GM18519 (cell line): Measurements from ENCODE around the gene IL17A.

ENCODE experiments used
- ATAC-seq: cut with Tn5 transposase; IDR thresholded peaks from one replicate; pipeline ENCODE4 v1.9.1; 2021; ENCODE audit warnings: mild to moderate bottlenecking, moderate library complexity; ENCODE audit not compliant: unreplicated experiment, low FRiP score

Gene IL17A

DNA sequence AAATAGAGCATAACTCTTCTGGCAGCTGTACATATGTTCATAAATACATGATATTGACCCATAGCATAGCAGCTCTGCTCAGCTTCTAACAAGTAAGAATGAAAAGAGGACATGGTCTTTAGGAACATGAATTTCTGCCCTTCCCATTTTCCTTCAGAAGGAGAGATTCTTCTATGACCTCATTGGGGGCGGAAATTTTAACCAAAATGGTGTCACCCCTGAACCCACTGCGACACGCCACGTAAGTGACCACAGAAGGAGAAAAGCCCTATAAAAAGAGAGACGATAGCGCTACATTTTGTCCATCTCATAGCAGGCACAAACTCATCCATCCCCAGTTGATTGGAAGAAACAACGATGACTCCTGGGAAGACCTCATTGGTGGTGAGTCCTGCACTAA lies at the start of gene IL17A:
IL17A (plus strand) TSS at position 301 of the 400 bp plus-strand sequence; CDS start at position 358, 57 bp downstream.
- no peak for ATAC-seq

DNA sequence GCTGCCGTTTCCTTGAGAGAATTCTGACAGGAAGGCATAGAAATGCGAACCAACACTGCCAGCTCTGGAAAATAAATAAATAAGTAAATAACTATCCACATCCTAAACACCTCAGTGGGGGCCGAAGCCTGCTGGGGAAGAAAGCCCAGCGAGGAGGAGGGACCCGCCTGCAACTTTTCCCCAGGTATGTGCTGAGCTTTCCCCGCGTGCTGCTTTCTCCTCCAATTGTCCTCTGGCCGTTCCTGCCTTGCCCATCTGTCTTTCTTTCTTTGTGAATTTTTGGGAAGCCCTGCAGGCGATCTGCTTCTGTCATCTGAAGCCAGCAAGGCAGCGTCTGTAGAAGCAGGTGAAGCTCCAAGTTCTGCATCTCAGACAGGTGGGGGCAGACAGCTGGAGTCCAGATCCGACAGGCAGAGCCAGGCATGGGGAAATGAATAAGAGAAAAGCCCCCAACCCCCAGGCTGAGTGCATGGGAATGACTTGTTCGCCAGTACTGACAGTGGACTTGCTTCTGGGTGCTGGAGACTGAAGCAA lies 49.2 kb upstream of the IL17A start:
- ATAC-seq, result no peak

DNA sequence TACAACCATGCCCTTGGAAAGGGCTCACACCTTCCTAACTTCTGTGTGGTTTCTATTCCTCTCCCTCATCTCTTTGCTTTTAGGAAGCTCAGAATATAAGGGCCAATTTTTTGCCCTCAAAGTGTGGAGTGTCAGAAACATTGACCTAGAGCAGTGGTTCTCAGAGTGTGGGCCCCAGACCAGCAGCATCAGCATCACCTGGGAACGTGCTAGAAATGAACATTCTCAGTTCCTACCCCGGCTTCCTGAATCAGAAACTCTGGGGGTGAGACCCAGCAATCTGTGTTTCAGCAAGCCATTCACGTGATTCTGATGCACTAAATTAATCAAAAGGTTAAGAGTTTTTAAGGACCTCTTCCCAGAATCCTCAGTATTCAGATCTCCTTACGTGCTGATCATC lies 47.9 kb upstream of the IL17A start:
- no peak for ATAC-seq

DNA sequence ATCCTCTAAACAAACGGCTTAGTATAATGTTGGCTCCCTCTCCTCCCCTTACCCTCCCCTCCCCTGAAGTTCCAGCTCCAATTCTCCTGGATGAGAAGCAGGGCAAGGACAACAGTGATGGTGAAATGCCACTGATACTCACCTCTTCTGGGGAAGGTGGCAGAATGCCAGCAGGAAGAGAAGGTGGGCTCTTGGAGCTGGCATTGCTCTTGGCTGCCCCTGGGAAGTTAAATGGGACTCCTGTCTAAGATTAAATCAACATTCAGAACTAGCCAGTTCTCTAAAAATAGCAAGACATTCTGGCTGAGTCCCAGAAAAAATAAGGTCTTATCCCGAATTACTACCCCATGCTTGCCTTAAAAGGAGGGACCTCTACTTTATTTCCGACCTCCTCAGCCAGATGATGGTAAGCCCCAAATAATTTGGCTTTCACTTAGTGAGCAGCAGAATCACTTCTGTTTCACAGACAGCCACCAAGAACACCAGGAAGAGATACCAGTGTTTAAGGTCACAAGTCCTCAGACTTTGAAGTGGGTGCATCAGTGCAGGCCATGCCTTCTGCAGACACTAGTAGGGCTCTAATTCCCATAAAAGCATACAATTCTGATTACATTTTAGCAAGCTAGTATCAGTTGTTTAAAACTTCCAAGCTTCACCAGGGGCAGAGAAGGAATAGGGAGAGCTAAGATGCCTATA lies 46.0 kb upstream of the IL17A start:
- ATAC-seq, result no peak

DNA sequence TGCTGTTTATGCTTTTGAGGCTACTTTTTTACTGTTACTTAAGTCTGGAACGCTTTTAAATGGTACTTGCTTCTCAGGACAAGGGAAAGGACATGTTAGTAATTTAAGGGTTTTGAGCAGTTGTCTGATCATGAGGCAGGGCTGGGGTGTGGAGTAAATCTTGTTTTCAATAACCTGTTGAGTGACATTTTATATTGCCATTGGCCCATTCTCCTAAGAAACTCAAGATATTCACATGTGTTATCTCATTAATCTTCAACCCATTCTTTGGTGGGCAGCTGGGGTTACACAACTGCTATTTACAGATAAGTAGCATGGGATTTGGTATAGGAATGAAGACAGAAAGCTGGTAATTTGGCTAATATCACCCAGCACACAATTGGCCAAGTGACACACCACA lies 44.6 kb upstream of the IL17A start:
- ATAC-seq, result no peak

DNA sequence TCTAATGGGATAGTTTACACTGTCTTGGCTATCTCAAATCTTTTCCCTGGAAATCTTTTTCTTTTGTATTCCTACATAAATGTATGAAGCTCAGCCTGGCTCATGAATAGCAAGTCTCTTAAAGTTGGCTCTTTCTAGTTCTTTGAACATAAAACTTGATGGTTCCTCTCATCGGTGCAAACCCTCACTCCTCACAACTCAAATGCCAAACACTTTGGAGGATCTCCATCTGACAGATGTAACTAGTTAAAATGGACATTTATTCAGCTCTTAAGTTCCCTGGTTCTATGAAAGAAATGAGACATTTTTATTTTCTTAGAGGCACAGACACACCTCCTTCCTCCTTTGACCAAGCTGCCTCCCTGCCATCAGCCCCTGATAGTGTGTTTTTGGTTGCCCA lies 43.6 kb upstream of the IL17A start:
- ATAC-seq, result no peak

DNA sequence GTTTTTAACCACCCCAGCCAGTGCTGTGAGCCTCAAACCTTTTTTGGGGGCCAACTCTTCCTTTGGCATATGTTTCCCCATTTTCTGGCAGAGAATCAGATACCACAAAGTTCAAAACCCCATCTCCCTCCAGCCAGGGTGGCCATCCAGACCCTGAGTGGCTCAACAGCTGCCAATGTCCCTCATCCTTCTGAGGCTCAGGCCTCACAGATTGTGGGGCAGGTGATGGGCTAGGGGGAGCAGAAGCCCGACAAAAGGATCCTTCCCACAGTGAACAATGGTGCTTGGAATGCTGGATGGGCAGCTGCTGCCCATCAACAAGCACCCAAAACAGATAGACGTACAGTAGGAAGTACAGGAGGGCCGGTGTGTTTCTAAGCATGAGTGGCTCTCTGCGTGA lies 42.6 kb upstream of the IL17A start:
- no peak for ATAC-seq

- no peak for ATAC-seq
Observed at GRCh38 chr6:52144196-52145076, 41.7 kb upstream of the IL17A start.

- no peak for ATAC-seq
Observed at GRCh38 chr6:52146851-52147445, 39.2 kb upstream of the IL17A start.

GRCh38 chr6:52149076-52149475 lies 37.1 kb upstream of the IL17A start:
- no peak for ATAC-seq

DNA sequence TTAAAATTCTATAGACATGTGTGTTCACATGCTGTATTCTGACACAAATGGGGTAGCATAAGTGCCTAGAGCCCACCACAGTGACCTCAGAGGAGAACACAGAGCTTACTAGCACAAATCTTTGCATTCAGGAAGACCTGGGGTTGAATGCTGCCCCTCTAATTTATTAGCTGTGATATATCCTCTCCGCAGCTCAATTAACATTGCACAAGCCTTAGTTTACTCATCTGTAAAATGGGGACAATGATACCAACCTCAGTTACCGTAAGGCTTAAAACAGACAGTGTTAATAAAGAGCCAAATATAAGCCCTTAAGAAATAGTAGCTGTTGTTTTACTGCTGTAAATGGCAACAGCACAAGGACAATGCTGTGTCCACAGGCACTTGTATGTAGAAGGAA lies 36.2 kb upstream of the IL17A start:
- no peak for ATAC-seq

DNA sequence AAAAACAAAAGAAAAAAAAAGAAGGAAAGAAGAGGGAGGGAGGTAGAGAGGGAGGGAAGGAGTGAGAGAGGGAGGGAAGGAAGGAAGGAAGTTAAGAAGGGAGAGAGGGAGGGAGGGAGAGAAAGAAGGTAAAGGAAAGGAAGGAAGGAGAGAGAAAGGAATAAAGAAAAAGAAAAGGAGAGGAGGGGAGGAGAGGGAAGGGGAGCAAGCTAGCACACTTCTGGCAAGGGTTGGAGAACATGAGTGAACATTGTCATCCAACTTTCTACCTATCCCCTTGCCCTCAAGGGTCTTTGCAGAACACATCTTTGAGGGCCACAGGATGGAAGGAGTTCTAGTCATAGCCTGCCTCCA lies 34.1 kb upstream of the IL17A start:
- ATAC-seq, result no peak

DNA sequence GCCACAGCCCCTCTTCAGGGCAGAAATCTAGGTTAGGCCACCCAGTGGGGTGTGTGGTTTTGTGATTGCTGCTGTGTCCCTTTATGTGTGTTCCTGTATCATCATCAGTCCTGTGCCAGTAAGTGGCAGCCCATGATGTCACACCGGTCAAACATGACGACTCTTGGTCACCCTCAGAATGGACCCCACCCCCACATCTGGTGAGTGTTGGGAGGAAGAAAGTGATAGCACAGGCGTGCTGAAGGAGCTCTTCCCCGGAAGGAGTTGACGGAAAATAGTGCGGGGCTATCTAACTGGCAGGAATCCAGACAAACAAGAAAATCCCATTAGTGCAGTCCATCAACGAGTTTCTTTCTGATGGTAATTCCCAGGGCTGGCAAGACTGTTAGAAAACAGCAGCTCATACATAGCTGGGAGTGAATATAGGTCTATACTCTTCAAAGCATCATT lies 33.4 kb upstream of the IL17A start:
- no peak for ATAC-seq

DNA sequence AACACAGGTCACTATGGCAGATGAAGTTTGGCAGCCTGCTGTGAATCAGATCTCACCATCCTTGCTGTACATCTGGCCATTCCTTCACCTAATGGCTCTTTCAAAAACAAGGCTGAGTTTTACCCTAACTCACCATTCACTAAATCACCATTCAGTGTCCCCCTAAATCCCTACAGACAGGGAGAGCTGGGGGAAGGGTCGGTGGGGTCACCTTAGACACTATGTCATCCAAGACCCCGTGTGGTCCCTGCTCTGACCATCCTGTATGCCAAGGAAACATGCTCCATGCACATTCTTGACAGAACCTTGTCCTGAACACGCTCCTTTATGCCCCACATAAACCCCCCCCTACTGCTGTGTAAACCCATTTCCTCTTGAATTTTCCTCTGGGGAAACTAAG lies 31.8 kb upstream of the IL17A start:
- no peak for ATAC-seq

- ATAC-seq, result peak; percentile 69
Observed at GRCh38 chr6:52155791-52156576, 30.2 kb upstream of the IL17A start.

GRCh38 chr6:52157301-52157941 lies 28.8 kb upstream of the IL17A start:
- peak; percentile 69 for ATAC-seq

- no peak for ATAC-seq
Observed at GRCh38 chr6:52160472-52161104, 25.6 kb upstream of the IL17A start.

DNA sequence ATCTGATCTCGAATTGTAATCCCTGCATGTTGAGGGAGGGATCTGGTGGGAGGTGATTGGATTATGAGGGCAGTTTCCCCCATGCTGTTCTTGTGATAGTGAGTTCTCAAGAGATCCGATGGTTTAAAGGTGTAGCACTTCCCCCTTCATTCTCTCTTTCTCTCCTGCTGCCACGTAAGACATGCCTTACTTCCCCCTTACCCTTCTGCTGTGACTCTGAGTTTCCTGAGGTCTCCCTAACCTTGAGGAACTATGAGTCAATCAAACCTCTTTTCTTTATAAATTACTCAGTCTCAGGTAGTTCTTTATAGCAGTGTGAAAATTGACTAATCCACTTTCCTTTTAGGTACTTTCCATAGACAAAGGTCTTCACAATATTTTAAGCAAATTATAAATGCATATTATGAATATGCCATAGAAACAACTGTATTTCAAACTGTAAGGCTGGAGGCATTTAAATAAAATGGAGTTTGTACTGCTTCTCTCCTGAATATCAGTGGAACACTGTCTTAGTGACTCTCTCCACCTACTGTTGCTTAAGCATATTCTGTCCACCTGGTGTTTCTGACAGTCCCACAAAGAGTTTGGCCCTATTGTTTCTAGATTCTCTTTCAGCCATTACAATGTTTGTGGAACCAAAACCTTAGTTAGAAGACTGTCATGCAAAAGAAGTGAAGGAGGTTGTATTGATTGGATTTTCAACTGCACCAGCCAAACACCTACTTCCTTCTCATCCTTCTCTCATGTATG lies 24.3 kb upstream of the IL17A start:
- peak; percentile 31 for ATAC-seq
